Tibial nerve (tissue), 4 donors: ENCODE results near the gene CASP1.

Experiments used
- EP300 ChIP-seq, 2 donors: sonication (generic); formaldehyde crosslinking; IDR thresholded peaks; one replicate each; pipeline ENCODE4 v1.6.1; 2017; ENCODE audit warnings: antibody characterized with exemption in 2 of 2, mild to moderate bottlenecking in 1 of 2
- POLR2A ChIP-seq, 2 donors: fragments of 450-650 bp; IDR thresholded peaks; one replicate each; pipeline ENCODE4 v1.6.1; 2017; ENCODE audit warnings: antibody characterized with exemption in 2 of 2, mild to moderate bottlenecking in 2 of 2, moderate library complexity in 2 of 2
- TF ChIP-seq, protein P1 (sequence below), 5 experiments: fragments of 200-600 bp in 3 of 5; fragments of 450-650 bp in 2 of 5; sonication (generic) in 3 of 5; IDR thresholded peaks; one replicate each; pipeline ENCODE4 v1.5.1; 2016 to 2019; ENCODE audit warnings: antibody characterized with exemption in 5 of 5, mild to moderate bottlenecking in 3 of 5, moderate library complexity in 2 of 5

DNA sequence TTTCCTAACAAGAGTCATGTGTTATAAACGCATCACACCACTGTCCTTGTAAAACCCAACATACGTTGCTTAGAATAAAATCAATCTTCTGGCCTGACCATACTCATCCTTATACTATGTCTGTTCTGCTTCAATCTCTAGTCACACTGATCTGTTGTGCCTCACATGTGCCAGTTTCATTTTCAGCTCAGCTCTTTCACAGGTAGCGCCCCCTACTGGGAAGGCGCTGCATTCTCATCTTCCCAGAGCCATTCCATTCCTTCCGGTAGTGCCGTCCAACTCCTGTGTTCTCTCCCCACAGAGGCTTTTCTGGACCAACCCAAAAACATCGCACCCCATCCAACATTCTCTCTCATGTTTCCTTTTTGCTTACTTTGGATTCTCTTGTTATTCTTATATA lies 34.1 kb downstream of the CASP1 start:
- TF ChIP-seq, protein P1, sequence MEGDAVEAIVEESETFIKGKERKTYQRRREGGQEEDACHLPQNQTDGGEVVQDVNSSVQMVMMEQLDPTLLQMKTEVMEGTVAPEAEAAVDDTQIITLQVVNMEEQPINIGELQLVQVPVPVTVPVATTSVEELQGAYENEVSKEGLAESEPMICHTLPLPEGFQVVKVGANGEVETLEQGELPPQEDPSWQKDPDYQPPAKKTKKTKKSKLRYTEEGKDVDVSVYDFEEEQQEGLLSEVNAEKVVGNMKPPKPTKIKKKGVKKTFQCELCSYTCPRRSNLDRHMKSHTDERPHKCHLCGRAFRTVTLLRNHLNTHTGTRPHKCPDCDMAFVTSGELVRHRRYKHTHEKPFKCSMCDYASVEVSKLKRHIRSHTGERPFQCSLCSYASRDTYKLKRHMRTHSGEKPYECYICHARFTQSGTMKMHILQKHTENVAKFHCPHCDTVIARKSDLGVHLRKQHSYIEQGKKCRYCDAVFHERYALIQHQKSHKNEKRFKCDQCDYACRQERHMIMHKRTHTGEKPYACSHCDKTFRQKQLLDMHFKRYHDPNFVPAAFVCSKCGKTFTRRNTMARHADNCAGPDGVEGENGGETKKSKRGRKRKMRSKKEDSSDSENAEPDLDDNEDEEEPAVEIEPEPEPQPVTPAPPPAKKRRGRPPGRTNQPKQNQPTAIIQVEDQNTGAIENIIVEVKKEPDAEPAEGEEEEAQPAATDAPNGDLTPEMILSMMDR (IDR thresholded peaks at IDR 0.05), result peak; percentile 21 to 57 (median 24)
- no peak for TF ChIP-seq EP300 (IDR thresholded peaks at IDR 0.05)
- no peak for TF ChIP-seq POLR2A (IDR thresholded peaks at IDR 0.05)
